GM18868 (cell line): ENCODE data around the gene HOGA1.
"Not testable (repeated sequence)": the region's sequence is repeated elsewhere in the genome, so short reads cannot be mapped to it uniquely, and the experiment has no call there.

ENCODE experiments used
- ATAC-seq: cut with Tn5 transposase; IDR thresholded peaks from one replicate; pipeline ENCODE4 v1.9.1; 2021; ENCODE audit warnings: mild to moderate bottlenecking, moderate library complexity; ENCODE audit not compliant: unreplicated experiment

Gene HOGA1

DNA sequence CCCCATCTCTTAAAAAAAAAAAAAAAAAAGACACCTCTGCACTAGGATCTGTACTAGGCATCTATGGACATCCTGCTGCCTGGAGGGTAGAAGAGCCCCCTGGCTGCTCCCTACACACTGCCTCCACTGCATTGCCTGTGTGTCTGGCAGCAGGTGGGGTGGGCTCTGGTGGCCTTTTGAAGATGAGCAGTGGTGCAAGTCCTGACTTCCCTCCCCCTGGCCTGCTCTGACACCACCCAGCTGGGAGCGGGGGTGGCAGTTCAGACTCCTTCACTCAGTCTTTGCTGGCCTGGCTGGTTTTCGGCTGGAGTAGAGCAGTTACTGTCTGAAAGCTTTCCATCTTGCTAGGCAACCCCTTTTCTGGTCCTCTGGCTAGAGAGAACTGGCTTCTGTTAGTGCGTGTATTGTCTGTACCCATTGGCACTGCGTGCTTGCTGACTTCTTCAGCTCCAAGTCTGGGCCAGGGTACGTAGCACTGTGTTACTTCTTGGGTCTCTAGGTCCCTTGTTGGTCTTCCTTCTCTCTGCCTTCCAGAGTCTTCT is 23.0 kb downstream of the HOGA1 start:
- no peak for ATAC-seq

DNA sequence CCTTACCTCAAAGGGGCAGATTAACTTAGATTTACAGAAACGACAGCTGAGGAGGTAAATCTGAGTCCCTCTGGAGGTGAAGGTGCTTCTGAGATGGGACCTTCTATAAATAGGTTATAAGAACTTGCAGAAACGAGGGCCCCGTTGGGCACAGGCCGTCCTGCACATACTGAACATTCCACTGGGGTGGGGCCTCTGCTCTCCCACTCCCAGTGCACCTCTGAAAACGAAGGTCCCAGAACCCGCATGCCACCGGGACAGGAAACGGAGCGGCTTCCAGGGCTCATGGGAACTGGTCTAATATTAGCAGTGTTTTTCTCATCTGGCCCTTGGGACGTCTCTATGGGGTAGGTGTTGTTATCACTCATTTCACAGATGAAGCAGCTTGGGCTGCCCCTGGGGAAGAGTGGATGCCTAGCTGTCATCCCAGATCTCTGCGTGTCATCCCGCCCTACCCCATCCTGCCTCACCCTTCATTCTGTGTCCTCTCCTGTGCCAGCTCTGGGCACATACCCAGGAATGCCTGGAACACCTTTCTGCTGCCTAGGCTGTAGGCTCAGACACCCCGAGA is 24.9 kb downstream of the HOGA1 start:
- ATAC-seq, result no peak

DNA sequence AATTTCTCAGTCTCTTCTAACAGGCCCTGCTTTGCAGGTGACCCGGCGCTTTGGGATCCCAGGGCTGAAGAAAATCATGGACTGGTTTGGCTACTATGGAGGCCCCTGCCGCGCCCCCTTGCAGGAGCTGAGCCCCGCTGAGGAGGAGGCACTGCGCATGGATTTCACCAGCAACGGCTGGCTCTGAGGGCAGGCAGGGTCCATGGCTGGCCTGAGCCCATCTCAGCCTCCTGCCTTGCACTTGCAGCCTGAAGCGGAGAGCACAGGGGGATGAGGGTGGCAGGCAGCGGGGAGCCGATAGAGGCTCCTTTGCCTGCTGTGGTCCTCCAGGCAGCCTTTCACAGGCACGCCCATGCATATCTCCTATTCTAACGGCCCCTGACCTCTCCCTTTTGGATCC is 27.3 kb downstream of the HOGA1 start:
- no peak for ATAC-seq

DNA sequence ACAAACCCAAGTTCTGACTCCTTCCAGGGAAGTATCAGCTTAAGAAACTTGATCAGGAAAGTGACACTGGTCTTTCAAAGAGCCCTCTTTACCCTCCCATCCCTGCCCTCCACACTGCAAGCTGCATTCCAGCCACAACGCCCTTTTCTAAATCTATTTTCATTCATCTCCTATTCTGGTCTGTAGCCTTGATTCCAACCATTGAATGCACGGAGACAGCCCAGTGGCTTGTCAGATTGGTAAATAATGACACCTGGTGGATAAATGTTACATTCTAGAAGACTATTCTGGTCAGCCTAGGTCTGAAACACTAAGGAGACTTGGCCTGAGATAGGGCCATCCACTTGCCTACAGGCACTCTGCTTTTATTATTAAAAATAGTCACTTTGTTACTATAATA is 28.2 kb downstream of the HOGA1 start:
- ATAC-seq, result no peak

DNA sequence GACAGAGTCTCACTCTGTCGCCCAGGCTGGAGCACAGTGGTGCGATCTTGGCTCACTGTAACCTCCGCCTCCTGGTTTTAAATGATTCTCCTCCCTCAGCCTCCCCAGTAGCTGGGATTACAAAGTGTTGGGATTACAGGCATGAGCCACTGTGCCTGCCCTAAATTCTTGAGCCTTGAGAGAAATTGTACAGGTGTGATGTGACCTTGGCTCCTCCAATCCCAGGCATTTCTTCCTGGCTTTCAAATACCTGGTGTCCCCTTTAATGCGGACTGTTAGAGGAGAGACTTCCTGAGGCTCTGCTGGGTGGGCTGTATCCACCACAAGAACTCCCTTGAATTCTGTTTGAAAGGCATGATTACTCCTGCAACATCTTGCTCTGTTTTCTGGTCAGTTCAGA is 34.1 kb downstream of the HOGA1 start:
- no peak for ATAC-seq

DNA sequence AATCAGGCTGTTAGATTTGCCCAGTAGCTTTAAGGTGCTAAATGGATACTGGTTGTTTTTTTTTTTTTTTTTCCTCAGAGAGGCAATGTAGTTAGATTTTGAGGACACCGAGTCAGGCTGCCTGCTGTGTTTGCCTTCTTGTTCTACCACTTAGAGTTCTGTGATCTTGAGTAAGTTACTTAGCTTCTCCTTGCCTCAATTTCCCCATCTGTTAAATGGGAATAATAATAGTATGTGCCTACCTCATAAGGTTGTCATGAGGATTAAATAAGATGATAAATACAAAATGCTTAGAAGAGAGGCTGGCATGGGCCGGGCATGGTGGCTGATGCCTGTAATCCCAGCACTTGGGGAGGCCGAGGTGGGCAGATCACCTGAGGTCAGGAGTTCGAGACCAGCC is 34.5 kb downstream of the HOGA1 start:
- no peak for ATAC-seq

DNA sequence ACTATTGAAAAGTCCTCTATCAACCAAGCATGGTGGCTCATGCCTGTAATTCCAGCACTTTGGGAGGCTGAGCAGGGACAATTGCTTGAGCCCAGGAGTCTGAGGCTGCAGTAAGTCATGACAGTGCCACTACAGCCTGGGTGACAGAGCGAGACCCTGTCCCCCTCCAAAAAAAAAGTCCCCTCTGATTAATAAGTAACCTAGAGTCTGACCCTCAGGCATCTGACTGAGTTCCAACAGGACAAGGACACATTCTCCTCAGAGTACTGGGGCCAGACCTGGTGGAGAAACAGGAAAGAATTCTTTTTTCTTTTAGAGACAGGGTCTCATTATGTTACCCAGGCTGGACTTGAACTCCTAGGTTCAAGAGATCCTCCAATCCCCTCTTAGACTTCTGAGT is 39.1 kb downstream of the HOGA1 start:
- no peak for ATAC-seq

DNA sequence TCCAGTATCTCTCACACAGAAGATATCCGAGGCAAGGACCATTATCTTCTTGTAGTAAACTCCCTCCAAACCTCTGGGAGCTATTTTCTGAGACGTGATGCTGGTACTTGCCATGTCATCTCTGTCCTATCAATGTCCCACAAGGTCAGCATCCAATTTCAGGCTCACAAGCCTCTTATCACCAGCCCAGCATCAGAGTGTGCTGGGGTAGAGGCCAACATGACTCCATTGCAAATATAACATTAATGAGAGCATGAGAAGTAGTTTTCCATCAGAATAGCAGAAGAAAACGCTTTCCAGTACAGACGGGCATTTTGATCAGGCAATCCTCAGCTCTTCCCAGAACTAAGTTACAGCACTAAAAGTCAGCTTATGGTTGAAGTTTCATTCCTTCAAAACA is 43.5 kb downstream of the HOGA1 start:
- no peak for ATAC-seq

DNA sequence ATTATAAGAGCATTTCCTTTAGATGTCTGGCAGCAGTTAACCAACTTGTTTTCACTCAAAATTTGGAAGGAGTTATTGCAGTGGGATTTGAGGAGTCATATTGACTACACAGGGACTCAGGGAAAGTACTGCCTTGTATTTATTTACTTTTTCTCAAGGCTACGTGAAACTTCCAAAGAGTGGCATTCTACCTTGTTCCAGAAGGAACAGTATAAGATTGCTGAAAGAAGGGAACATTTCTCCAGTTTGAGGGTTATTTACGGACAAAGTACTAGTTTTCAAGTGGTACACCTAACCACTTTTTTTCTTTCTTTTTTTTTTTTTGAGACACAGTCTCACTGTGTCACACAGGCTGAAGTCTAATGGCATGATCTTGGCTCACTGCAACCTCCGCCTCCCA is 44.0 kb downstream of the HOGA1 start:
- ATAC-seq, result no peak

DNA sequence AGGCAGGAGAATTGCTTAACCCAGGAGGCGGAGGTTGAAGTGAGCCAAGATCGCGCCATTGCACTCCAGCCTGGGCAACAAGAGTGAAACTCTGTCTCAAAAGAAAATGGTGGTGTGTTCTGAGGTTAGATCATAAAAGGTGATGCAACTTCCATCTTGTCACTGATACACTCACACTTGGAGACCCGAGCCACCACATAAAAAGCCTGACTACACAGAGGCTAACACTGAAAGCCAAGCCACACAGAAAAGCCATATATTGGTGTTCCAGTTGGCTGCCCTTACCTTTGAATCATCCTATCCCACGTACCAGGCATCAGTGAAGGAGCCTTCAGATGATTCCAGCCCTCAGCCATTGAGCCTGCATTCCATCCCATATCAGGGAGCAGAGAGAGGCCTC is 45.1 kb downstream of the HOGA1 start:
- ATAC-seq, result no peak

DNA sequence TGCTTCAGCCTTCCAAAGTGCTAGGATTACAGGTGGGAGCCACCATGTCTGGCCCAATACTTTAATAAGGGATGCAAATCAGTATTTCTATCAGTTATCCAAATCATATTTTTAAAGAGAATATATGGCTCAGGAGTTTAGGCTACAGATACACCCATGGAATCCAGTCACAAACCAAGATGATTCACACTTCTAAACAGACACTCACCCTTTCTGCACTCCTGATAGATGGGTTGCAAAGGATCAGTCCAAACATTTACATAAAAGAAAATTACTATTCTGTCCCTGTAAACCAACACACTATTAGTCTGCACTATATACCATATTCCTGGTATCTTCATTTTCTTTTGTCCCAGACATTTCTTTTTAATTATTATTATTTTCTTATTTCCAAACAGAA is 46.9 kb downstream of the HOGA1 start:
- ATAC-seq, result no peak

DNA sequence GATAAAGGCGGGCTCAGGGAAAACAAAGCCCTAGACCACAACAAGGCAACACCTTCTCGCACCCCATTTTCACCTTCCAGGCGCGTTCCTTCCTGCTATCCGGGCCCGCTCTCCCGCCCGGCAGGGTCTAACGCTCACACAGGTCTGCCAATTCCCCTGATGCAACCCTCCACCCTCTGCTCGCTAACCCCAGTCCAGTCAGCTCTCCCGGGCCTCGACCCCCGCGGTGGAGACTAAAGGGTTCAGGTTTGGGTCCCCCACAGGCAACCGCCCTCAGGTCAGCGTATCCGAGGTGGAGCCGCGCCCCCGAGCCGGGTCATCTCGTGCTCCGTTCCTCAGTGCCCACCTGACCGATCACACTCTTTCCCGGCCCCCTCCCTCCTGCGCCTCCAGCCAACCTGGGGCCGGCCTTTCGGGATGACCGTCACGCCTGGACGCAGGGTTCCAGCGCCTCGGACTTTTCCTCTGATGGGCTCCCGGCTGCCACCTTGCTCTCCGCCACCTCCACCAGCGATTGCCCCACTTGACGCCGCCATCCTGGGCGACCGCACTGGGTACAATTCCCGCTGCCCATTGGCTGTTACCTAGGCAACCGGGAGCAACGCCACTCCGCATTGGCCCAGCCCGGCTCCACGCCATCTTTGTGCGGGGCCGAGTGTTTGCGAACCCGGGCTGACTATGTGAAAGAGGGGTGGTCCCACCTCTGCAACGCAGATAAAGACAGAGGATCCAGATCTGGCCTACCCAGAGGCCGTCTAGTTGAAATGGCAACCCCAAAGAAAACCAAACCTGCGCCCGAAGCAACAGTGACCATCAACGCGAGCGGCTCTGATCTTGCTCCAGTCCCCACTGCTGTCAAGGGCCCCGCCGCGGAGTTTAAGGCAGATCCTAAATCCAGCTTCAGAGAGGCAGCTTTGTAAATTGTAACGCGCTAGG is 49.0 kb downstream of the HOGA1 start, which contains the start of gene MORN4:
MORN4 (minus strand) TSS at position 552 of the 936 bp plus-strand sequence. CDS start 13,847 bp downstream, outside the sequence.
- ATAC-seq, result peak; percentile 100

DNA sequence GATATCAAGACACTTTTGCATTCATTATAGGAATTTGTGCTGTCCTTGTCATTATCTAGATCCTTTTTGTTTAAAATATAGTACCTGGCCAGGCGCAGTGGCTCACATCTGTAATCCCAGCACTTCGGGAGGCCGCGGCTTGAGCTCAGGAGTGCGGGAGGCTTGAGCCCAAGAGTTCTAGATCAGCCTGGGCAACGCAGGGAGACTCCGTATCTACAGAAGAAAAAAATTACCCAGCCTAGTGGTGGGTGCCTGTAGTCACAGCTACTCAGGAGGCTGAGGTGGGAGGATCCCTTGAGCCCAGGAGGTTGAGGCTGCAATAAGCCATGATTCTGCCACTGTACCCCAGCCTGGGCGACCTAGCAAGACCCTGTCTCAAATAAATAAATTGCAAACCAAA is 49.7 kb downstream of the HOGA1 start:
- no peak for ATAC-seq

DNA sequence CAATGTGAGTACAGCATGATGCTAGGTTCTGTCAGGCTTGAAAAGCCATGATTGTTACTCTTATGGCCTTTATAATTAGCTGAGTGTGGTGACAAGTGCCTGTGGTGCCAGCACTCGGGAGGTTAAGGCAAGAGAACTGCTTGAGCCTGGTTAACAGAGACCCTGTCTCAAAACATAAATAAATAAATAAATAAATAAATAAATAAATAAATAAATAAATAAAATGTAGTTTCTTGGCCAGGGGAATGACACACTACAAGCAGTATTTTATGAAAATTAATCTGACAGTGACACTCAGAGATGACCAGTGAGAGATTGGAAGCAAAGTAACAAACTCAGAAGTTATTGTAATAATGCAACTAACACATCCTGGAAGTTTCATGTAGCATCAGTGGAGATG is 51.4 kb downstream of the HOGA1 start:
- ATAC-seq, result no peak

DNA sequence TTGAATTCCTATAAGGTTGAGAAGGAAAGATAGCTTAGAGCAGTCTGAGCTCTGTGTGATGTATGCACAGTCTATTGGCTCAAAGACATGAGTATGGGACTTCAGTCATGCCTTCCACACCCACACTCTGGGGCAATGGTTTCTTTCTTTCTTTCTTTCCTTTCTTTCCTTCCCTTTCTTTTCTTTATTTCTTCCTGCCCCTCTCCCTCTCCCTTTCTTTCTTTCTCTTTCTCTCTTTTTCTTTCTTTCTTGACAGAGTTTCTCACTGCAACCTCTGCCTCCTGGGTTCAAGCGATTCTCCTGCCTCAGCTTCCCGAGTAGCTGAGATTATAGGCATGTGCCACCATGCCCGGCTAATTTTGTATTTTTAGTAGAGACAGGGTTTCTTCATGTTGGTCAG is 54.9 kb downstream of the HOGA1 start:
- not testable (repeated sequence) for ATAC-seq

DNA sequence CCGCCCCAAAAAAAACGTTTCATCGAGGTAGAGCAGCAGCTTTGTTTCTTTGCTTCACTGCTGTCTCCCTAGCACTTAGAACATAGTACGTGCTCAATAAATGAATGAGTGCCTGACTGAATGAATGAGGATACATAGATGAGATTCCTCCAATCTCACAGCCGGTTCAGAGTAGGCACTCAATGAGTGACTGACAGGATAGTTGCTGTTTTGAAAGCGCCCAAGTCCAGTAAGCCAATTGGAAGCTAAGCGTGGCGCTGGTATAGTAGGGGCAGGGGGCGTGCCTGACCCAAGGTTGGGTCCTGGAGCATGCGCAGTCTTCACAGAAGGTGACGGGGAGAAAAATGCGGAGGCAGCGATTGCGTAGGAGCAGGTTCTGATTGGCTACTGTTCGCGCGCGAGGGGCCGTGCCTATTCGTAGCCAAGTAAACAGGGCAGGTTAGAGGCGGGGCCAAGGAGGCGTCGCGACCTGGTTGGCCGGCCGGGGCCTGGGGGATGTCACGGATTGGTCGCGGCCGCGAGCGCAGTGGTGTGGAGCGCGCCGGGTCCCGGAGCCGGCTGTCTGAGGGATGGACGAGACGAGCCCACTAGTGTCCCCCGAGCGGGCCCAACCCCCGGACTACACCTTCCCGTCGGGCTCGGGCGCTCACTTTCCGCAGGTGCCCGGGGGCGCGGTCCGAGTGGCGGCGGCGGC is 56.1 kb downstream of the HOGA1 start, which contains the start of gene PI4K2A:
PI4K2A (plus strand) TSS at position 498 of the 694 bp plus-strand sequence; CDS start at position 570, 72 bp downstream.
- ATAC-seq, result peak; percentile 98

DNA sequence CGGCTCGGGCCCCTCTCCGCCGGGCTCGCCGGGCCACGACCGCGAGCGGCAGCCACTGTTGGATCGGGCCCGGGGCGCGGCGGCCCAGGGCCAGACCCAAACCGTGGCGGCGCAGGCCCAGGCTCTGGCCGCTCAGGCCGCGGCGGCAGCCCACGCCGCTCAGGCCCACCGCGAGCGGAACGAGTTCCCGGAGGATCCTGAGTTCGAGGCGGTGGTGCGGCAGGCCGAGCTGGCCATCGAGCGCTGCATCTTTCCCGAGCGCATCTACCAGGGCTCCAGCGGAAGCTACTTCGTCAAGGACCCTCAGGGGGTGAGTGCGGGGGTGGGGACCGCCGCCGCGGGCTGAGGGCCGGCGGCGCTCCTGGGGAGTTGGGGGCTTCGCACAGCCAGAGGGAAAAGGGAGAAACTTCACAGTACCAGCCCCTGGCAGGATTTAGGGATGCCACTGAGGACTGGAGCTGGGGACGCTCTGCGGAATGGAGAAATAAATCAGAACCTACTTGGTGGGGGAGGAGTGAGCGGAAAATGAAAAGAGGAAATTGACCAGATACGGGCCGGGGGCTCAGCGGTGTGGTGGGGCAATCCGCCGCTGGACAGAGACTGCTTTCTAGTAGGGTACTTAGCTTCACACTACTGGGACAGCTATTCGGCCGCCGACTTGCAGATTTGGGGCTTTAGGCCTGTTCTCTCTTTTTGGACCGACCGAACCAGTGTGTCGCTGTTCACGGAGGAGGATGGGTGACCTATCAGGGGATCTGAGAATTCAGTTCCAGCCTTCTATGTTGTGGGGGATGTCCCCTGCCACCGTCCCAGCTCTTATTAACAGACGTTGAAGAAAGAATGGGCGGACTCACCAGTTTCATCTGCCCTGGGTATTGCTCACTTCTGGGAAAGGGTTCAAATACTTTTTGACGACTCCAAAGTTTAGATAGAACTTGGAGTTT is 57.0 kb downstream of the HOGA1 start:
- peak; percentile 11 for ATAC-seq

DNA sequence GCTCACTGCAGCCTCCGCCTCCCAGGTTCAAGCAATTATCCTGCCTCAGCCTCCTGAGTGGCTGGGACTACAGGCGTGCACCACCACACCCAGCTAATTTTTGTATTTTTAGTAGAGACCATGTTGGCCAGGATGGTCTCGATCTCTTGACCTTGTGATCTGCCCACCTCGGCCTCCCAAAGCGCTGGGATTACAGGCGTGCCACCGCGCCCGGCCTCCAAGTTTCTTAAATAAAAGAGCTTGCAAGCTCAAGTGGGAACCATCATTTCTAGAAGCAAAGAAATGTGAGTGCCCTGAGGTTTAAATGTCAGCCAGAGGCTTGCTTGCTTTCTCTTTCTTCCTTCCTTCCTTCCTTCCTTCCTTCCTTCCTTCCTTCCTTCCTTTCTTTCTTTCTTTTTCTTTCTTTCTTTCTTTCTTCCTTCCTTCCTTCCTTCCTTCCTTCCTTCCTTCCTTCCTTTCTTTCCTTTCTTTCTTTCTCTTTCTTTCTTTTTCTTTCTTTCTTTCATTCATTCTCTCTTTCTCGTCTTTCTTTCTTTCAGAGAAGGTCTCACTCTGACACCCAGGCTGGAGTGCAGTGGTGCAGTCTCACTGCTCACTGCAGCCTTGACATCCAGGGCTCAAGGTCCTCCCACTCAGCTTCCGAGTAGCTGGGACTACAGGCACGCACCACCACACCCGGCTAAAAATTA is 58.4 kb downstream of the HOGA1 start:
- not testable (repeated sequence) for ATAC-seq

DNA sequence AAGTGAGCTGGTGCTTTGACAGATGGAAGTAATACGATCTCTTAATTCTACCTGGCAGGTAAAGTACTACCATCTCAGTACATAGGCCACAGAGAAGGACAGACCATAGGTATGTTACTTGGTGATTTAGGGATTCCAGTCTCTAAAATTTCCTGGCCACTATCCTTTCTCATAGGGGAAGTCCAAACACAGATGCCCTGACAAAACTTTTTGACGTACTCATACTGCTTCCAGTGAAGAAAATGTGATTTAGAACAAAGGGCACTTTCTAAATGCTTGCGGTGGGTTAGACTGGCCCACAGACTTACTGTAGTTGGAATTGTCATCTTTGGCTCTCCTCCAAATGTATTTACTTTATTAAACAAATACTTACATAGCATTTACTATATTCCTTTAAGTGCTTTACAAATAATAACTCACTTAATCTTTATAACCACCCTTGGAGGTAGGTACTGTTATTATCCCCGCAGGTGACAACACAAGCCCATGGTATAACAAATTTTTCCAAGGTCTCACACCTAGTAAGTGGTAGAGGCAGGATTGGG is 59.3 kb downstream of the HOGA1 start:
- no peak for ATAC-seq
